HuH-7 (cell line): ENCODE data around the gene AMBP.

Experiments
- DNase-seq: peaks from one replicate; pipeline ENCODE4 v3.0.0; 2011; ENCODE audit warnings: low spot score

The AMBP gene

DNA sequence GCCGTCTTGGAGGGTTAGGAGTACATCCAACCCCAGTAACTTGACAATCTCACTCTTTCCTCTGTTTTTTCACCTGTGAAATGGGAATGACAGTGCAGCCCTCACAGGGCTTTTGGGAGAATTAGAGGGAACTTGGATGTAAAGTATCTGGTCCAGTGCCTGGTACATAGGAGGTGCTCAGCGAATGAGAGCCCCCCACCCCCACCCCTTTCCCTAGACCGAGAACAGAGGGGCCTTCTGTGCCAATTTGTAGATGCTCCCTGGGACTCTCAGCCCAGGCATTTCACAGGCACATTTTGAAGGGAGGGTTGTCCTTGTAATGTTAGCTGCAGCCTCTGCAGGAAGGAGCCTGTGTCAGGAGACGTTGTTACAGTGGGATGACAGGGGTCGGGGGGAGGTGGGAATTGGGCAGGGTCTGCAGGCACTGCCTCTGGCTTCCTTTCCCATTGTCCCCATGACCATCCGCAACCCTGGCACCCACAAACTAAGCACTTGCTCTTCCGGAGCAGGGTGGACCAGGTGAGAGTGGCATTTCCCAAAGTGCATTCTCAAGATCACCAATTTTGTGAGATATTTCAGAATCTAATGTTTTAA lies 47.0 kb downstream of the AMBP start:
- DNase-seq = no peak

- no peak for DNase-seq
Measured at GRCh38 chr9:114030364-114030763, 47.7 kb downstream of the AMBP start.

GRCh38 chr9:114029311-114030170 lies 48.6 kb downstream of the AMBP start:
- no peak for DNase-seq

GRCh38 chr9:114028646-114029045 lies 49.5 kb downstream of the AMBP start:
- no peak for DNase-seq

DNA sequence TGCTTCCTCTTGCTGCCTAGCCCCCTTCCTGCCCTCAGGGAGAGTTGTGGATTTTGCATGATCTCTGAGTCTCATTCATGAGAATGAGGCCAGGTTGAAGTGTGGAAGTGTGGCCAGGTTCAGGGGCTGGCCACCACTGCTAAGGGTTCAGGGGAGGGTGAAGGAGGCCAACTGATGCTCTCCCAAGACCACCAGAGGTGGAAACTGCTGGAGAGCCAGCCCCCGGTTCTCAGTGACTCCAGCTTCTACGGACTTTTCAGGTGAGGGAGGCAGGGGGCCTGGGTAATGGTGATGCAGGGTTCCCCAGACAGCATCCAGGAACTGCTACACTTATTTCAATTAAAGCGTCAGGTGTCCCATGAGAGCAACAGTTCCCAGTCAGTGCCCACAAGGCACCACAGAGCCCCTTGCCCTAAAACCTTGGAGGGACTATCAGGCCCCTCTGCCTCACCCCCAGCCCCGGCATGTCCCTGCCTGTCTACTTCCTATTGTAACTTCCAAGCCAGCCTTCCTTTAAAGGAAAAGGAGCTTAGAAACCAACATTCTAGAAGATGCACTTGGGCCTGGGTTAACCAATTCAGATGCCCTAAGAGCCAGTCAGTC lies 50.1 kb downstream of the AMBP start:
- no peak for DNase-seq

- DNase-seq = no peak
Measured at GRCh38 chr9:114027159-114027862, 50.8 kb downstream of the AMBP start.

DNA sequence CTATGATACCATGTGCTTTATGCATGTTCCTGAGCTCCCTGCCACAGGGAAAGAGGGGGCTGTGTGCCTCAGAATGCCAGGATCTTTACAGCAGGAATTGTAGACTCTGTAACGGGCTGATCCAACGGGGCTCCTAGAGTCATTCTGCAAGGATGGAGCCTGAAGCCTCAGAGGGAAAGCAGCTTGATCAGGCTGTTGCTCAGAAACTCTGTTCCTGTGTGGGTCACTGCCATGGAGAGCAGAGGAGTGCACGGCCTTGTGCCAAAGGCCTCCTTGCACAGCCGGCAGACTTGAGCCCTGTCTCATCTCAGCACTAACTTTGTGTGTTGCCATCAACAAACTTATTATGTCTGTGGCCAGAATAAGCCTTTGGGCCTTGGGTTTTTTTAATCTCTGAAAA lies 51.8 kb downstream of the AMBP start:
- no peak for DNase-seq

DNA sequence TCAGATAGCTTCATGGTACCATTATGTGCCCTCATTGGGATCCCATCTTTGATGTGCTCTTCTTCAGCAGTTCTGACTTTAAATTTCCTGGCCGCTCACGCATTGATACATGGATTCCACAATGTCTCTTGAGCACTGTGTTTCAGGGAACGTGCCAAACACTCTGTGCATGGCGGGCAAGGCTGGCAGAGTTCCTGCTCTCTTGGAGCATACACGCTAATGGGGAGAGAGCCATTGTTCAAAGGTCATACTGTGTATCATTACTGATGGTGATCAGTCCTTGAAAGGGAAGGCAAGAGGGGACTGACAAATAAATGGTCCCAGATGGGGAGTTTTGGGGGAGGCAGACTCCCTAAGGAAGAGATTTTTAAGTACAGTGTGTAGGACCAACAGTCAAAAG lies 52.3 kb downstream of the AMBP start:
- DNase-seq = no peak

- no peak for DNase-seq
Measured at GRCh38 chr9:114025196-114025753, 52.8 kb downstream of the AMBP start.

DNA sequence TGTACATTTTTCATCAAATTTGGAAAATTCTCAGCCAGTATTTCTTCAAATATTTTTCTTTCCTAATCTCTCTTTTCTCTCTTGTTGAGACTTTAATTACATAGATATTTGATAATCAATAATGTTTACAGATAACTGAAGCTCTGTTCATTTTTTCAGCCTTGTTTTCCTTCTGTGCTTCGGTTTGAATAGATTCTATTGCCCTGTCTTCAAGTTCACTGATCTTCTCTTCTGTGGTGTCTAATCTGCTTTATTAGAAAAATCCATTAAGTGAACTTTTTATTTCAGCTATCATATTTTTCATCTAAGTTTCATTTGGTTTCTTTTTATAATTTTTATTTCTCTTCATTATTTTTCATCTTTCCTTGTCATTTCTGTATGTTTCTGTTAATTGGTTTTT lies 54.1 kb downstream of the AMBP start:
- DNase-seq = no peak

GRCh38 chr9:114021578-114021977 lies 56.5 kb downstream of the AMBP start:
- no peak for DNase-seq

DNA sequence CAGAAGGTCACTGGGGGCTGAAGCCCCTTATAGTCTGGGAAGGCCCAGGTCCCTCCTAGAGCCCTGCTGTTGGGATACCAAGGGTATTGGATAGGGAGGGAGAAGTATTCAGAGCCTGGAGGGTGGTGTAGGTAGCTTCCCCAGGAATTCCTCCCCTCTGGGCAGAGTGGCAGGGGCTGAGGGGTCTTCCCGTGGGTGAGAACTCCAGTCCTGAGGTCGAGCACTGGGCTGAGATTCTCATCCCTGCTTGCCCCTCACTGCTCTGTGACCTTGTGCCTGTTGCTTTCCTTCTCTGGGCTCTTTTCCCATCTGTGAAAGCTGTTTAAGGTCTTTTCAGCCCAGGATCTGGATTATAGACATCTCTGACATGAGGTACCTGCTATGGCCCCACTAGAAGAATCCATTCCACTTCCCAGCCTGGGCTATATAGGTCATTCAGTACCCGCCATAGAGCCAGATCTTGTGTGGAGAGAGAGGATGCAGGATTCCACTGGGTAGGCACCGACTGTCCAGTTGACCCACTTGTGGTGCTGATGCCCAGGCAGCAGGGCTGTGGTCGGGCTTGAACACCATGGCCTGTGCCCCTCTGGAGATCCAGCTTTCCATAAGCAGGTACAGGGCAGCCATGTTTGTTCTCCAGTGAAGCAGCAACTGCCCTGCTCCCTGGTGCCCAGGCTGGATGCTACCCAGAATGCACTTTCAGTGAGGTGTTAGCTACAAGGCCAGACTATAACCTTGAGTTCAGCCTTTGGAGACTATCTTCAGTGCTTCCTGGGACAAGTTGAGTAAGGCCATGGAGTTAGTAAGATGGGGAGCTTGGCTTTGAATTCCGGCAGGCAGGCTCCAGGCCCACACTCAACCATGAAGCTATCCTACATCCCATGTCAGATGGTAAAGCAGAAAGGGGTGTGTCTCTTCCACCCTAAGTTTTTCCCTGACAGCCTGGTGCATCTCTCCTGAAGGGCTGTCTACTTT lies 60.1 kb downstream of the AMBP start:
- no peak for DNase-seq

DNA sequence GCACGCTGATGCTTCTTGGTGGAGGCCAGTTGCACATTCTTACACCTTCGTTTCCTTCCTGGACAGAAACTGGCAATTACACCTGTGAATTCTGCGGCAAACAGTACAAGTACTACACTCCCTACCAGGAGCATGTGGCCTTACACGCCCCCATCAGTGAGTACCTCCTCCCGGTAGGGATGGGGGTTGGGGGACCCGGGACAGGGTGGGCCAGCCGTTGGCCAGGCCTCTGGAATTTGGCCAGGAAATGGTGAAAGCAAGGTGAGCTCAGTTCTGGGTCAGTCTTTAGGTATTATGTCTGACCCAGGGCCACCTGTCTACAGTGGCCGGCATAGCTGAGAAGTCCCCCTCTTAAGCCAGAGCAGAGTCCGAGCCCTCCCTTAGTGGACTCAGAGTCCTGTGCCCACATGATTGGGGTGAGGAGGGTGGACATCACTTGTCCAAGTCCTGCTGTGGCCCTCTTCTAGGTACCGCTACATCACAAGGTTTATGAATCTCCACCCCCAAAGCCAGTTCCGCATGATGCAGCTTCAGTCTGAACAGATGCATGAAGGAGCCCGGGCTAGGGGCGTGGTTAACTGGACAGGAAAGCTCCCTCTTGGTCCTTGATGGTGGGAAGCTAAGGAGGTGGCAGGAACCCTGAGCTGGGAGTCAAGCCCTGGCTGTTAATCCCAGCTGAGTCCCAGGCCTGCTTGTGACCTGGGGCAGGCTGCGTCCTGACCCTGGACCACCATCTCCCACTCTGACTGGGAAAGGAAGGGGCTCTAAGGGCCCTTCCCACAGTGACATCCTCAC lies 61.3 kb downstream of the AMBP start:
- DNase-seq = no peak

DNA sequence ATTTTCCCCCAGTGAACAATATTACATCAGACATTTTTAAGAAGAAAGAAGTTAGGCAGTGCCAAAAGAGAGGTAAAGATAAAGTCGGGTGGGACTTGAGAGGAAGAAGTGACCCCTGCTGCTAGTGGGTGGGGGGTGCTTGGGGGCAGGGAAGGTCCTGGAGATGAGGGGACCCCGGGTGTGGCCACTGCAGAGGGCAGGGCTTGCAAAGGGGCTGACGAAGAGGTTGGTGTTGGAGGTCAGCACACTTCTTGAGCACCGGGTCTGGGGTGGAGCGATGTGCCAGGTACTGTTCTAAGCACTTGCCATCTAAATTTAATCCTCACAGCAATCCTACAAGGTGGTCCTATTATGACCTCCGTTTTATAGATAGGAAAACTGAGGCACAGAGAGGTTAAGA lies 62.0 kb downstream of the AMBP start:
- no peak for DNase-seq

- DNase-seq = no peak
Measured at GRCh38 chr9:114015607-114016006, 62.5 kb downstream of the AMBP start.

GRCh38 chr9:114014044-114014443 lies 64.1 kb downstream of the AMBP start:
- no peak for DNase-seq

DNA sequence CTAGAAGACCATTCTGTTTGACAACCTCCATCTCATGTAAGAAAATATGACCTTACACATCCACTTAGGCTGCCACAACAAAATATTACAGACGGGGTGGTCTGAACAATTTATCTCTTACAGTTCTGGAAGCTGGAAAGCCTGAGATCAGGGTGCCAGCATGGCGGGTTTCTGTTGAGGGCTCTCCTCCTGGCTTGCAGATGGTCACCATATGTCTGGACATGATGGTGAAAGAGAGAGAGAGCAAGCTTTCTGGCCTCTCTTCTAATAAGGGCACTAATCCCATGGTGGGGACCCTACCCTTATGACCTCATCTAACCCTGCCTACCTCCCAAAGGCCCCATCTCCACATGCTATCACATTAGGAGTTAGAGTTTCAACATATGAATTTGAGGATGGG lies 66.0 kb downstream of the AMBP start:
- DNase-seq = no peak

GRCh38 chr9:114011313-114011712 lies 66.8 kb downstream of the AMBP start:
- DNase-seq = no peak
